ENCODE measurements around the gene SCARB1. TPM values are rescaled to one million over a fixed set of nuclear protein-coding genes. Genes with fewer than 3 reads are reported as not detected.
A peak's percentile ranks its signal among the peaks of the same experiment; 100 is the strongest.

SCARB1 gene
- total and polyA plus RNA-seq, 9 of the 15 experiments (the other 6 are each of a cell fraction or from before 2014, with no cell fraction given), result 0.56 to 157 (median 52.8) TPM

- TF ChIP-seq REST (IDR thresholded peaks at IDR 0.05; ENCODE audit: borderline replicate concordance), result peak; percentile 89
- TF ChIP-seq REST (CRISPR knock-in tag; IDR thresholded peaks at IDR 0.05; ENCODE audit: low read depth), result no peak
- TF ChIP-seq JUN (IDR thresholded peaks at IDR 0.05; ENCODE audit: borderline replicate concordance, low read depth, low read length), result 0 out of 2 replicates have a peak, but pooled peaks have one; percentile 39
- no peak for TF ChIP-seq JUN (CRISPR knock-in tag; IDR thresholded peaks at IDR 0.05; ENCODE audit: borderline replicate concordance)
- peak; percentile 98 to 100 (median 100) for TF ChIP-seq CTCF (IDR thresholded peaks at IDR 0.05 in 2 of 3, conservative IDR thresholded peaks at IDR 0.05 in 1 of 3; ENCODE audit: insufficient read depth in 2 of 3, low read depth in 1 of 3, low read length in 3 of 3)
- peak; percentile 59 for TF ChIP-seq ARID1B (IDR thresholded peaks at IDR 0.05)
- TF ChIP-seq KAT8 (IDR thresholded peaks at IDR 0.05; ENCODE audit: low read depth), result no peak
- TF ChIP-seq STAT5A (IDR thresholded peaks at IDR 0.05; ENCODE audit: borderline replicate concordance, low read length), result no peak; the same call in 1 of the 2 replicates
- peak; percentile 47 for TF ChIP-seq MAFK (IDR thresholded peaks at IDR 0.05; ENCODE audit: low read length)
- peak in 1 of 2 experiments; percentile 22; a peak in 1 of 4 replicates for TF ChIP-seq NONO (IDR thresholded peaks at IDR 0.05; ENCODE audit: low read depth in 2 of 2, low read length in 1 of 2)
- TF ChIP-seq RCOR1 (IDR thresholded peaks at IDR 0.05; ENCODE audit: borderline replicate concordance in 1 of 2, low read depth in 2 of 2, low read length in 2 of 2), result peak in 1 of 2 experiments; percentile 49; a peak in 1 of 4 replicates
- TF ChIP-seq JUND (IDR thresholded peaks at IDR 0.05; ENCODE audit: borderline replicate concordance, low read depth, low read length), result peak; percentile 67
- TF ChIP-seq JUND (tag; IDR thresholded peaks at IDR 0.05; ENCODE audit: borderline replicate concordance, low read depth, low read length), result peak; percentile 26; the same call in 1 of the 3 replicates
- TF ChIP-seq CBFA2T3 (IDR thresholded peaks at IDR 0.05), result peak; percentile 42; the same call in 1 of the 2 replicates
- no peak for TF ChIP-seq ZC3H4 (CRISPR knock-in tag; IDR thresholded peaks at IDR 0.05; ENCODE audit: borderline replicate concordance)
- TF ChIP-seq DACH1 (IDR thresholded peaks at IDR 0.05; ENCODE audit: partially characterized antibody), result peak; percentile 17
- TF ChIP-seq SMARCA4 (IDR thresholded peaks at IDR 0.05), result peak; percentile 52
- TF ChIP-seq KLF16 (IDR thresholded peaks at IDR 0.05), result peak; percentile 83
- no peak for TF ChIP-seq ZFP36 (IDR thresholded peaks at IDR 0.05; ENCODE audit: low read depth, low read length, partially characterized antibody)
Observed at GRCh38 chr12:124906606-124907261, 43.1 kb upstream of the SCARB1 start (continued).
